ENCODE data around the gene MEAF6.
"Not testable (repeated sequence)": the region's sequence is repeated elsewhere in the genome, so short reads cannot be mapped to it uniquely, and the experiment has no call there.

Gene MEAF6

DNA sequence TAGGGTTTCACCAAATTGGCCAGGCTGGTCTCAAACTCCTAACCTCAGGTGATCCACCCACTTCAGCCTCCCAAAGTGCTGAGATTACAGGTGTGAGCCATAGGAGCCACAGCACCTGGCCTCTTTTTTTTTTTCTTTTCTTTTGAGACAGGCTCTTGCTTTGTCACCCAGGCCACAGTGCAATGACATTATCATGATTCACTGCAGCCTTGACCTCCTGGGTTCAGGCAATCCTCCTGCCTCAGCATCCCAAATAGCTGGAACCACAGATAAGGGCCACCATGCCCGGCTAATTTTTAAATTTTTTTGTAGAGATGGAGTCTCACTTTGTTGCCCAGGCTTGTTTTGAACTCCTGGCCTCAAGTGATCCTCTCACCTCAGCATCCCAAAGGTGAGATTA is 15.3 kb upstream of the MEAF6 start:
- not testable (repeated sequence) for DNase-seq

DNA sequence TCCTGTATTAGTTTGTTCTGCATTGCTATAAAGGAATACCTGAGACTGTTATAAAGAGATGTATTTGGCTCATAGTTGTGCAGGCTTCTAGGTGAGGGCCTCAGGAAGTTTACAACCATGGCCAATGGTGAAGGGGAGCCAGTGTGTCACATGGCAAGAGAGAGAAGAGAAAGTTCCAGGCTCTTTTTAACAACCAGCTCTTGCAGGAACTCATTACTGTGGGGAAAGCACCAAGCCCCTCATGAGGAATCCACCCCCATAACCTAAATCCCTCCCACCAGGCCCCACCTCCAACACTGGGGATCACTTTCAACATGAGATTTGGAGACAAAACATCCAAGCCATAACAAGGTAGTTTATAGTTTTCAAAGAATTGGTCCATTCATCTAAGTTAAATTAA is 5.0 kb upstream of the MEAF6 start:
- DNase-seq, result no peak

DNA sequence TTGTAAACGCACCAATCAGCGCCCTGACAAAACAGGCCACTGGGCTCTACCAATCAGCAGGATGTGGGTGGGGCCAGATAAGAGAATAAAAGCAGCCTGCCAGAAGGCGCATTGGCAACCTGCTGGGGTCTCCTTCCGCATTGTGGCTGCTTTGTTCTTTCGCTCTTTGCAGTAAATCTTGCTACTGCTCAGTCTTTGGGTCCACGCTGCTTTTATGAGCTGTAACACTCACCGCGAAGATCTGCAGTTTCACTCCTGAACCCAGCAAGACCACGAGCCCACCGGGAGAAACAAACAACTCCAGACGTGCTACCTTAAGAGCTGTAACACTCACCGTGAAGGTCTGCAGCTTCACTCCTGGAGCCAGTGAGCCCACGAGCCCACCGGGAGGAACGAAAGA is 4.4 kb upstream of the MEAF6 start:
- DNase-seq, result not testable (repeated sequence)

DNA sequence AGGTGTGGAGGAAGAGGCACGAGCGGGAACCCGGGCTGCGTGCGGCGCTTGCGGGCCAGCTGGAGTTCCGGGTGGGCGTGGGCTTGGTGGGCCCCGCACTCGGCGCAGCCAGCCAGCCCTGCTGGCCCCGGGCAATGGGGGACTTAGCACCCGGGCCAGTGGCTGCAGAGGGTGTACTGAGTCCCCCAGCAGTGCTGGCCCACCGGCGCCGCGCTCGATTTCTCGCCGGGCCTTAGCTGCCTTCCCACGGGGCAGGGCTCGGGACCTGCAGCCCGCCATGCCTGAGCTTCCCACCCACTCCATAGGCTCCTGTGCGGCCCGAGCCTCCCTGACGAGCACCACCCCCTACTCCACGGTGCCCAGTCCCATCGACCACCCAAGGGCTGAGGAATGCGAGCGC is 3.7 kb upstream of the MEAF6 start:
- not testable (repeated sequence) for DNase-seq

DNA sequence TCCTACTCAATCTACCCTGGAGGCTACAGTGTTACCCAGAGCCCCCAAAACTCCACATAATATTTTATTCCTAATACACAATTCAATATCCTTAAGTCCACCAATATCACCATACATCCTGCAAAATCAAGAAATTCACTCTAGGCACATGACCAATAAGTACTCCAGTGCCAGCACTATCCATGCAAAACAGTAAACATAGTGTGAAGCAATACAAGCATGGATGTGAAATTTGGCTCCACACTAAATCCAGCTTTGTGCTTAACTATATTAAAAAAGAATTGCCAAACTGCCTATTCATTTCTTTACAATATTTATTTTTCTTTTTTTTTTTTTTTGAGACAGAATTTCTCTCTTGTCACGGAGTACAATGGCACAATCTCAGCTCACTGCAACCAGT is 3.0 kb upstream of the MEAF6 start:
- DNase-seq, result no peak

DNA sequence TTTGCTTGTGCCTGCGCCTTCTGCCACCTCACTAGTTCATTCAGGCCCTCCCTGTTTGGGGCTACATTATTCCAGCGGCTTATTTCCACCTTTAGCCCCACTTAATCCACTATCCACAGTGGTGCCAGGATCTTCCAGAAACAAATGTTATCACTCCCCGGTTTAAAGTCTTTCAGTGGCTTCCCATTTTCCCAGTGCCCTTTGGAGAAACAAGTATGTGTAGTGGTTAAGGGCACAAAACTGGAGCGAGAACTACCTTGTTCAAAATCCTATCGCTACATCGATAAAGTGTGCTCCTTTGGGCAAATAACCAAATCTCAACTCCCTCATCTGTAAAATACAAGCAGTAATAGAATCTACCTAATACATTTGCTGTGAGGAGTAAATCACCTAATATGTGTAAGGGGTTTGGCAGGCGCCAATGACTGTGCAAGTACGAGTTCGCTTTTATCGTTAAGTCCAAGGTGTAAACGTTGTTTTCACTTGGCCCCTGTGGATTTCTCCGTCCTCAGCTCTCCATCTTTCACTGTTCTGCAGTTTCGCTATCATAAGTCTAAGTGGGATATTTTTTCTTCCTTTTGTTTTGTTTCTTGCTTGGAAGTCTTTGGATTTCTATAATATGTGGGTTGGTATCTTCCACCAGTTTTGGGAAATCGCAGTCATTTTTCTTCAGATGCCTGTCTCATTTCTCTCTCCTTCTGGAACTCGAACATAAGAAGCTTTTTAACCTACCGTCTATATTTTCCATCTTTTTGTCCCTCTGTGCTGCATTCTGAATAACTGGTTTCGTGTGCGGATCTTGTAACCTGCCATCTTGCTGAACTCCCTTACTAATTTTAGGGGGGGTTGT is 844 bp upstream of the MEAF6 start:
- peak in 1 of 3 experiments; percentile 77 for DNase-seq

DNA sequence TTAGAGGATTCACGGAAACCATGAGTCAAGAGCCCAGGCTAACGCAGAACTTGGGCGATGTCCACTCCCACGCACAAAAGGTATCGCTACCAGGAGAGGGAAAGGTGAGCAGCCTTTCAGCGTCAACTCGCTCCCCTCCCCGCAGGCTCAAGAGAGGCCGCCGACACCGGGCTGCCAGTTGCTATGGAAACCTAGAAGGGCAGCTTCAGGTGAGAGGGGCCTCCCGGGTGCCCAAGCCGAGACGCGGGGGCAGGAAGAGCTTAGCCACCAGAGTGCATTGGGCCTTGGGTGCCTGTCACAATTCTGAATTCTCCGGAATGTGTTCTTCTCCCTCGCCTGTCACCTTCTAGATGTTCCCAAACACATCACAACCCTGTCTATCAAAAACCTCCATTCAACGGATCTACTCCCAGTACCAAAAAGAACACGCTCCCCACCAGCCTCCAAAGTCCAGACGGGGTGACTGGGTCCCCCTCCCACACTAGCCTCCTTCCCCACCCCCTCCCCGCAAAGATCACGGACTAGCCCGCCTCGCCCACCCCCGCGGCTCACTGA is 694 bp downstream of the MEAF6 start:
- peak; percentile 33 to 85 (median 79) for DNase-seq

DNA sequence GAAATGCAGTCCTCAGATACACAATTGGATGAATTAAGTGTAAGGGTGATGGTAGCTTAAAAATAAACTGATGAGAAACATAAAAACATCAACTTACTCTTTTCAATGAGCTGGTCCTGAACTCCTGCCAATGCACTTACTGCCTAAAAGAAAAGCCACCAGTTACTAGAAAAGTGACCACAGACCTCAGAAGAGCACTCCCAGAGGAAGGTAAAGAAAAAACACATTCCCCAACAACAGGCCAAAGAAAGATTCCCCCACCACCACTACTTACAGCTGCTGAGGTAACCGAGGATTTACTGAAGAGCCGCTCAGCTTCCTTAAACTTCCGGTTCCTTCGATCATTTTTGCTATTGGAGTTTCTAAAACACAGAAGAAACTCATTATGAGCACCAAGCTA is 5.4 kb downstream of the MEAF6 start:
- no peak for DNase-seq

DNA sequence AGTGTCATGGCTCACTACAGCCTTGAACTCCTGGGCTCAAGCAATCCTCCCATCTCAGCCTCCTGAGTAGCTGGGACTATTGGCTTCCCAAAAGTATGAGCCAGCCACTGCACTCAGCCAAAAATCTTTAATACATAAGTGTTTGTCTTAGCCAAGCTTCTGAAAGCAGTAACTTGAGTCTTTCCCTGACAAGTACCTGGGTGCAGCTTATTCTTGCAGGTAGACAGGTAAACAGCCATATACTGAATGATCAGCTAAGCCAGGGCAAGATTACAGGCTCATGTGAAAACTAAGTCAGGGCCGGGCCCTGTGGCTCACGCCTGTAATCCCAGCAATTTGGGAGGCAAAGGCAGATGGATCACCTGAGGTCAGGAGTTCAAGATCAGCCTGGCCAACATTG is 7.8 kb downstream of the MEAF6 start:
- no peak for DNase-seq

DNA sequence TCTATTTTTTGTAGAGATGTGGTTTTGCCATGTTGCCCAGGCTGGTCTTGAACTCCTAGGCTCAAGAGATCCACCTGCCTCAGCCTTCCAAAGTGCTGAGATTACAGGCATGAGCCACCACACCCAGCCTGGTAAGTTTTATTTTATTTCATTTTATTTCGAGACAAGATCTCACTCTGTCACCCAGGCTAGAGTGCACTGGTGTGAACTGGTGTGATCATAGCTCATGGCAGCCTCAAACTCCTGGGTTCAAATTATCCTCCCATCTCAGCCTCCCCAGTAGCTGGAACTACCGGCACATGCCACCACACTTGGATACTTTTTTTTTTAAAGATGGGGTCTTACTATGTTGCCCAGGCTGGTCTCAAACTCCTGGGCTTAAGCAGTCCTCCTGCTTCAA is 11.8 kb downstream of the MEAF6 start:
- not testable (repeated sequence) for DNase-seq

DNA sequence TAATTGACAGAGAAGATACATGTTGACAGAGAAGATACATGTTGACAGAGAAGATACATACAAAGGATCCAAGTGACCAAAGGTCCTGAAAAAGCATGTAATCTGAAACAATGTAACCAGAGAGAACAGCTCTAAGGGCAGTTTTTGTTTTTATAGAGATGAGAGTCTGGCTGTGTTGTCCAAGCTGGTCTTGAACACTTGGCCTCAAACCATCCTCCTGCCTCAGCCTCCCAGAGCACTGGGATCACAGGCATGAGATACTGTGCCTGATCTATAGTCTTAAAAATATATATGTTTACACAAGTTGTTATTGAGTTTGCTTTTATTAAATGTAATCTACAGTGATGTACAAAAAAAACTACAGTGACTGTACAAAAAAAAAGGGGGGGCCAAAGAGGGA is 12.5 kb downstream of the MEAF6 start:
- no peak for DNase-seq

DNA sequence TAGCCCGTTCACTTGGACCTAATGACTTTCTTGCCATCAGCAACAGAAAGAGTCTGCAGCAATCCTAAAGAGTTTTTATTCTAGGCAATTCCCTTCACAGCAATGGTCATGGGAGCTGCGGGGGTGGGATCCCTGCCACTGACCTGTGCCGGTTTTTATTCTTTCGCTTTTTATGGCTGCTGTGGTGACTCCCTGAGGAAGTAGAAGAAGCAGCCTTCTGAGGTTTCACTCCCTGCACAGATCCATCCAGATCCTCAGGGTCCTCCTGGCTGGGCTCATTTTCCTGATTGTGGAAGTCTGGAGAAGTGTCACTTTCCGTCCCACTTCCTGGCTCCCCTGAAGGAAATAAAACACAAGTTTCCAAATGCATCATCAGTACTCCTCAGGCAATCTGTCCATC is 12.9 kb downstream of the MEAF6 start:
- no peak for DNase-seq

DNA sequence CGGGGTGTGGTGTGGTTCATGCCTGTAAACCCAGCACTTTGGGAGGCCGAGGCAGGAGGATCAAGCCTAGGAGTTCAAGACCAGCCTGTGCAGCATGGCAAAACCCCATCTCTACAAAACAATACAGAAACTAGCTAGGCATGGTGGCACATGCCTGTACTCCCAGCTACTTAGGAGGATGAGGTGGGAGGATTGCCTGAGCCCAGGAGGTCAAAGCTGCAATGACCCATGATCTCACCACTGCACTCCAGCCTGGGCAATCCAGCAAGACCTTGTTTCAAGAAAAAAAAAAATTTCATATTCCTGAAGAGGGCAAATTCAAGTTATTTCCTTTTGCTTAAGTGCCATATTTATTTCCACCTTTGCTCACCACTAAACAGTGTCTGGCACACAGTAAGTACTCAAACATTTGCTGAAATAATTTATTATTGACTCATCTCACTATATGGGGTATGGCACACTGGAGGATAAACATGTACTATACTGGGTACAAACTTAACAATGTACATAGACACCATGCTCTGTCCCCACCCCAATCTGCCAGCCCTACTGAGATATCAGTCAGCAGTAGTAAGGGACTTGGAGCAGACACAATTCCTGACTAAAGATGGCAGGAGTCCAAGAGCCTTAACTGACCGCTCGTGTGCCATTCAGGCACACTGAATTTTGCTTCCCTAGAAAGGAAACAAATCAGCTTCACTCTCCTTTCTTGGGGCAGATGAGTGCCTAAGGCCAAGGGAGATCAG is 15.5 kb downstream of the MEAF6 start:
- DNase-seq, result peak in 1 of 3 experiments; percentile 21

DNA sequence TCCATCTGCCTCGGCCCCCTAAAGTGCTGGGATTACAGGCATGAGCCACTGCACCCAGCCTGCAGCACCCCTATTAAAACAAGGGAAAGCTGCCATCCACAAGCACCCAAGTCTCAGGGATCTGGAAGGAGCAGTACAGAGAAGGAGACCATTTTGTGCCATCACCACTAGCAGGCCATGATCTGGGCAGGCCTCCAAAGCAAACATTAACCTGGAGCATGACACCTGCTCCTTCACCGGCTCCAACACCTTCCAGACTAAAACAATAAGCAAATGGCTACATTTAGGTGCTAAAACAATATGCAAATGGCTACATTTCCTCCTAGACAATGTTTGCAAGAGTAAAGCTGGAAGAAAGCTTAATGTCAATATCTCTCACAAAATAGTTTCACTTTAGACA is 16.7 kb downstream of the MEAF6 start:
- peak; percentile 13 to 84 (median 47) for DNase-seq

DNA sequence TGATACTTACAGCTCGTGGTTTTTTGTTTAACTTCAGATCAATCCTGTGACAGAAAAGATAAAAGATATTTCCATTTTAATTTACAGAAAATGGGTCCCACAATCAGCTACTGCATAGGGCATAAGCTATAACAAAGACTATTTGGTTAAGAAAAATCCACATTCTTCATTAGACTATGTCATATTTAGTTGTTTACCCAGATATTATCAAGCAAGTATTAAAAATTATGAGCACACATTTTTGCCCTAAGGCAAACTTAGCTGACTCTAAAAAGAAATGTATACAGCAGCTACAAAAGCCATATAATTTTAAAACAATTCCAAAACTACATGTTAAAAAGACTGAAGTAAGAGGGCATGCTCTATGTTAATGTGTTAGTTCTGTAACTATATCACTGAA is 18.7 kb downstream of the MEAF6 start:
- DNase-seq, result peak in 1 of 3 experiments; percentile 69

DNA sequence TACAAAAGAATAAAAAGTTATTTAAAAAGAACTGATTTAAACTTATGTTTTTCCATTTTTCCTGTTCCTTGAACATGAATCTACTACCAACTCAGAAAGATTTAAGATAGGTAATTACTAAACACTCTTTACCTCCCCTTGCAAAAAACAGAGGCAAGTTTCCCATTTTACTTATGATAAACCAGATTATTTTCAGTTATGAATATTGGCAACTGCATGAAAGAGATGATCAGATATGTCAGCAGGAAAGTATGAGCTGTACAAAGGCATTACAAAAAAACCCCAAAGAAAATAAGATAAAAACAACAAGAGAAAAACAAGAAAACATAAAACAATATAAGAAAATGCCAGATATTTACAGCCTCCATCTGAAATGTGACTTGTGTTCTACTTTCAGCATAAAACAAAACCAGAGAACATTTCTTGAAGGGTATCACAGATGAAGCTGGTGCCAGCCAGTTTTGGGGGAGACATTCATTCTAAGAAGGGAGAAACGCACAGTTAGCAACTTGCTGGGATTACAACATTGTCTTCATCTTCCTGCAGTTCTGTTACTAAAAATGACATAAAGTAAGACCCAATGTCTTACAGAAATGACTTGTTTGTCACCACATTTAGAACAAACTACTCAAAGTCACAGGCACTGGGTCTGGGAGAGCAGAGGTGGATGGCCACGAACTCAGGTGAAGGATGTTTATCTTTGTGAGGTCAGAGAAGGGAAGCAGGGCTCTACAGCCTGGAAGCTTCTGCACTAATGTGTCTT is 21.0 kb downstream of the MEAF6 start:
- no peak for DNase-seq

DNA sequence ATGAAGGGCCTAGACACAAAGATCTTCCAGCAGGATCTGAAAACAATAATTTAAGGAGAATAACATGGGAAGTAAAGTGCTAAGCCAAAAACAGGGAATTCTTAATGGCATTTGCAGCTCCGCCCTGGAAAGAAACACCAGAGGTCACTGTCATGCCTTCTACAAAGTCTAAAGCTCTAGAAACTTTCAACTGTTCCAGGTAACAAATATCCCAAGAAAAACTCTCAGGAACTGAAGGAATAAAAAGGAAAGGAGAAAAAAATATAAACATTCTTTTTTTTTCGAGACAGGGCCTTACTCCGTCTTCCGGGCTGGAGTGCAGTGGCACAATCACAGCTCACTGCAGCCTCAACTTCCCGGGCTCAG is 27.0 kb downstream of the MEAF6 start:
- DNase-seq, result no peak

DNA sequence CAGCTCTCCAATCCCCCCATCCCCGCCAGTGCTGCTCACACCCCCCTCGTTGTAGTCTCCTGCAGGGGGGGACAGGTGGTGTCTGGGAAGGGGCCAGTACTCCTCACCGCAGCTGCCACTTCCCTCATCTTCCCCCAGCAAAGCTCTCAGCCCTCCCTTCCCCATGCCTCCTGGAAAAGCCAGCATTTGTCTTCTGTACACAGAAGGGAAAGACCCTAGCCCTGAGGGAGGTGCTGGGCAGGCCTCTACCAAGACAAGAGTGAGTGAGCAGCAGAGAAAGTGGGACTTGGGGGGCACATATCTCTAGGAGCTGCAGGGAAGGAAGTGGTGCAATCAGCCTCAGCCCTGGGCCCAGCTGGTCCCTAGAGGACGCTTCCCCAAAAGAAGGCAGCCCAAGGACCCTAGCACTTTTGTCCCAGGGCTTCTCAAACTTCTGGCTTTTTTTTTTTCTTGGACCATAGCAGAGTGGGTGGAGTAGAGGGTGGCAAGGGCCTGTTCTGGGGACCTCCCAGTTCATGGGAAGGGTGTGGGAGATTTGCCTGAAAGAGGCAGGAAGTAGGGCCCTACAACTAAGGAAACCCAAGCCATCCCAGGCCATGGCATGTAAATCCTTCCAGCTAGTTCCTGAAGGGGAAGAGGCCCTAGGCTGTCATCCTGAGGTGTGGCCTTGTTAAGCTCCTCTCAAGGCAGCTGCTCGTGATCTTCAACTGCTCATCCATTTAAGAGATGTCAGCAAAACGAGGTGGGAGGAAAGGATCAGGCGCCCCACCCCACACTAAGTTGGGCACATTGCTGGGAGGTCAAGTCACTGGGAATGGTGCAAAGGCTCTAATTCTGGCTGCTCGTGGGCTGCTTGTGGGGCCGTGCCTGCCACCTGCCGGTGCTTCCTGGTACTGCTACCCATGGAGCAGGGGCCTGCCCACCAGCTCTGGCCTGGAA is 27.6 kb downstream of the MEAF6 start:
- peak; percentile 48 to 79 (median 55) for DNase-seq

DNA sequence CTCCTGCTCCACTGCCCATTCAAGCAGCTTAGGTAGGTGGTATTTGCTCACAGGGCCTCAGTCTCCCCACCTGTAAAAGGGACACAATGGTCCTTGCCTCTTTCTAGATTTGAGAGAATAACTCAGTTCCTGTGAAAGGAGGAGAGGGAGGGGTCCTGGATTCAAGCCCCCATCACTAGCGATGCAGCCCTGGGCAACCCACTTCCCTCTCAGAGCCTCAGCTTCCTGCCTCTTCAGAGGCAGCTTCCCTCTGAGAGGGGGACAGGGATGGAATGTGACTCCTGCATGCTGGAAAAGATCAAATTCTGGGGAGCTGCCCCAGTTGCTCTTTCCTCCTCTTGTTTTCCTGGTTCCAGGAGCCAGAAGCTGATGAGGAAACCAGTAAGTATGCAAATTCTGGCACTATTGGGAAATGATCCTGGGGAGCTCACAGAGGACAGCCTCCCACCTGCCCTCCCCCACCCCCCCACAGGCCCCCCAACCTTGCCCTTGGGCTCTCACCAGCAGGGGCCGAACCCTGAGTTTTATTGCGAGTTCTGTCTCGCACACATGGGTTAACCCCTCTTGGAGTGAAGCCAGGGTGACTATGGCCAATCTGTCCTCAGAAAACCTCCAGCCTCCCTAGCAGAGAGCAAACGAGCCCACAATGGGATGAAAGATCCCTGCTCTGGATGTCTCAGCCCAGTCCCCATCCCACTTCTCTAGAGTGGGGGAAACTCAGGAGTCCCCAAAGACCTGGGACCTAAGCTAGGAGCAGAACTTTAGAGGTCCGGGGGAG is 28.5 kb downstream of the MEAF6 start:
- DNase-seq, result peak in 1 of 3 experiments; percentile 58

DNA sequence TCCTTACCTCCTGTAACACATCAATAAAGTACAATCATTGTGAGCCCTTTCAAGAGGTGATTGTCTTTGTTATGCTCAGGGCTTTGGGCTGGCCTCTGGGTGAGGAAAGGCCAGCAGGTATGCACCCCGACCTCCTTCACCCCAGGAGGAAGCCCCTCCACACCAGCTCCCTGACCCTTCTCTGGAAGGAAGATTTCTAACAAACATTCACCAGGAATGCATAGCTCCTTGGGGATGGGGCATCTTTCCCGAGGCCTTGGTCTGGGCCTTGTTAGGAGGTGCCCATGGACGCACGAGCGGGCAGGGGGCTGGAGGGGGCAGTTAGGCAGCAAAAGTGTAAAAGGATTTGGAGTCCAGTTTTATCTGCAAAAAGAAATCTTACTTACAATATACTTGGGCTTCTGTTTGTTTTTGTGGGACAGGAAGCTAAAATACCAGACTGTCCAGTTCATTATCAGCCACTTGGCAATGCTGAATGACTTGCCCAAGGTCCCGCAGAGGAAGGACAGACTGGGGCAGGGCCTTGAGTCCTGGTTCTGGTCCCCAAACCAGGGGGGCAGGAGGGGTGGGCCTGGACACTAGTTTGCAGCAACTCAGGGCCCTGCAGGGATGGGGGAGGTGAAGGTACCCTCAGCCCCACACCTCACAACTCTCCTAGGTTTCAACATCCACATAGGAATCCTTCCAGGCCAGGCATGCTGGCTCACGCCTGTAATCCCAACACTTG is 30.1 kb downstream of the MEAF6 start:
- DNase-seq, result no peak

DNA sequence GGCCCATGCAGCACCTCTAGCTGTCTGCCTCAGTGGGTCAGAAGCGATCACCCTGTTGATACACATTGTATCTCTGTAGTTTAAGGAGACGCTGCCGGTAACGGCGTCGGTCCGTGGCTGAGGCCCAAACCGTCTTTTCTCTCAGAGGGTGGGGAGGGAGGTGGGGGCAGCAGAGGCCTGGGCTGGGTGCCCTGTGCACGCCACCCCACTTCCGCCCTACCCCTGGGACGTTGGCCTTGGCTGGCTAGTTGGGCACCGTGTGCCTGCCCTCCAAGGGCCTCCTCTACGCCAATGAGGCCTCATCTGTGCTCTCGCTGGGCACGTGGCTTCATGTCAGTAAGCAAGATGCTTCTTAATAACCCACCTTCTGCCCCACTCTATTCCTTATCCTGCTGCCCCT is 30.8 kb downstream of the MEAF6 start:
- DNase-seq, result no peak
